Subcutaneous adipose tissue (tissue), 4 donors: ENCODE data around the gene AGK. TPM values are rescaled to one million over a fixed set of nuclear protein-coding genes. Genes with fewer than 3 reads are reported as not detected.

Experiments used
- CTCF ChIP-seq: fragments of 450-650 bp; IDR thresholded peaks from one replicate; pipeline ENCODE4 v1.5.1; 2016; ENCODE audit warnings: low read depth, mild to moderate bottlenecking, control low read depth, antibody characterized with exemption, moderate library complexity
- total RNA-seq, 4 donors: library from RNA; depleted of rRNA; stranded (reverse); fragments of >200 nt; gene quantifications; one replicate each; pipeline ENCODE4 v1.1.0, GENCODE V29; 2016

The AGK gene
- total RNA-seq, 4 donors from 2014 or later = 14.3 to 16.6 (median 15.6) TPM

- TF ChIP-seq CTCF = no peak
Observed at GRCh38 chr7:141702047-141702567, 150.9 kb downstream of the AGK start, which contains the start of gene DENND11. DENND11 (minus strand) TSS chr7:141702166; CDS start chr7:141702153, 13 bp downstream.

- TF ChIP-seq CTCF = no peak
Observed at GRCh38 chr7:141702892-141703291, 151.7 kb downstream of the AGK start.

GRCh38 chr7:141704112-141704511 lies 152.9 kb downstream of the AGK start:
- no peak for TF ChIP-seq CTCF

GRCh38 chr7:141704741-141705140 lies 153.5 kb downstream of the AGK start:
- no peak for TF ChIP-seq CTCF

Other genes starting within 250 kb of the AGK start
- 10 to 100 TPM; 17.0 to 24.1 (median 19.1) TPM for gene DENND11, start 150.8 kb downstream of the AGK start, total RNA-seq
- not detected for gene WEE2, start 156.9 kb downstream of the AGK start, total RNA-seq
- 100 to 1,000 TPM in 1 of 4 donors, 10 to 100 TPM in 3; 71.8 to 123 (median 85.1) TPM for gene SSBP1, start 186.9 kb downstream of the AGK start, total RNA-seq
- 1 to 10 TPM; 1.1 to 5.7 (median 2.1) TPM for gene TAS2R3, start 212.7 kb downstream of the AGK start, total RNA-seq
- 1 to 10 TPM in 3 of 4 donors, under 1 TPM in 1; 0.51 to 3.8 (median 2.1) TPM for gene TAS2R4, start 225.3 kb downstream of the AGK start, total RNA-seq
- gene TAS2R5, start 238.8 kb downstream of the AGK start, total RNA-seq = 1 to 10 TPM; 2.0 to 4.1 (median 3.4) TPM